Lower leg skin (tissue), 3 donors: Measurements from ENCODE around the gene PIEZO2.

ENCODE experiments used
- CTCF ChIP-seq, 3 donors: fragments of 450-650 bp; IDR thresholded peaks; one replicate each; pipeline ENCODE4 v1.5.1; 2016; ENCODE audit warnings: antibody characterized with exemption in 3 of 3, mild to moderate bottlenecking in 3 of 3, moderate library complexity in 2 of 3
- POLR2A ChIP-seq, 2 donors: fragments of 450-650 bp; IDR thresholded peaks; one replicate each; pipeline ENCODE4 v1.6.1; 2016 to 2017; ENCODE audit warnings: antibody characterized with exemption in 2 of 2, mild to moderate bottlenecking in 1 of 2, moderate library complexity in 1 of 2

- TF ChIP-seq POLR2A (IDR thresholded peaks at IDR 0.05), result no peak
- no peak for TF ChIP-seq CTCF (IDR thresholded peaks at IDR 0.05)
Observed at GRCh38 chr18:10671441-10671840, 477.9 kb downstream of the PIEZO2 start.
